Thyroid gland (tissue), 4 donors: ENCODE results near the gene DOK7.

Experiments
- CTCF ChIP-seq, 6 experiments: fragments of 200-600 bp in 3 of 6; fragments of 450-650 bp in 3 of 6; sonication (generic) in 3 of 6; IDR thresholded peaks; one replicate each; pipeline ENCODE4 v1.5.1; 2016 to 2019; ENCODE audit warnings: antibody characterized with exemption in 6 of 6, mild to moderate bottlenecking in 2 of 6, inconsistent platforms in 1 of 6, moderate library complexity in 1 of 6
- POLR2A ChIP-seq, 2 donors: fragments of 450-650 bp; IDR thresholded peaks; one replicate each; pipeline ENCODE4 v1.6.1; 2017; ENCODE audit warnings: antibody characterized with exemption in 2 of 2, mild to moderate bottlenecking in 2 of 2, moderate library complexity in 1 of 2

- TF ChIP-seq CTCF (IDR thresholded peaks at IDR 0.05) (no peak), POLR2A (IDR thresholded peaks at IDR 0.05) (no peak)
These were observed 53.1 kb downstream of the DOK7 start for GRCh38 chr4:3516061-3516835.
